GM12878 (cell line): Measurements from ENCODE around the gene KREMEN2. TPM values are rescaled to one million over a fixed set of nuclear protein-coding genes. Genes with fewer than 3 reads are reported as not detected.
A peak's percentile ranks its signal among the peaks of the same experiment; 100 is the strongest.

Experiments
- CBX5 ChIP-seq: sonication (generic); IDR thresholded peaks from 2 replicates; pipeline ENCODE4 v1.6.1; 2016; ENCODE audit warnings: low read depth, moderate library complexity, mild to moderate bottlenecking, inconsistent platforms
- CEBPB ChIP-seq, 2 experiments: fragments of 150-350 bp in 1 of 2; IDR thresholded peaks; 2 replicates each; pipeline ENCODE4 v1.6.1; 2012 to 2014; ENCODE audit warnings: low read depth in 2 of 2, low read length in 2 of 2, borderline replicate concordance in 1 of 2, inconsistent platforms in 1 of 2
- EP300 ChIP-seq, 2 experiments: fragments of 150-350 bp in 1 of 2; IDR thresholded peaks; 2 replicates each; pipeline ENCODE4 v1.6.1; 2011 to 2012; ENCODE audit warnings: low read depth in 2 of 2, low read length in 2 of 2, borderline replicate concordance in 1 of 2, improper control_type of control experiment in 1 of 2, inconsistent platforms in 1 of 2; ENCODE audit not compliant: control insufficient read depth in 1 of 2
- ESRRA ChIP-seq: IDR thresholded peaks from 2 replicates; pipeline ENCODE4 v1.6.1; 2012; ENCODE audit warnings: mild to moderate bottlenecking, low read length, improper control_type of control experiment
- HDAC6 ChIP-seq: fragments of 200-600 bp; sonication (generic); IDR thresholded peaks from one replicate; pipeline ENCODE4 v1.8.0; 2017; ENCODE audit warnings: antibody characterized with exemption; ENCODE audit not compliant: unreplicated experiment
- IKZF2 ChIP-seq, 2 experiments: fragments of 450-650 bp; IDR thresholded peaks; 2 replicates each; pipeline ENCODE4 v1.6.1; 2017; ENCODE audit warnings: mild to moderate bottlenecking in 2 of 2, moderate library complexity in 2 of 2
- LARP7 ChIP-seq: fragments of 450-650 bp; IDR thresholded peaks from 2 replicates; pipeline ENCODE4 v1.6.1; 2017; ENCODE audit warnings: mild to moderate bottlenecking
- NFYA ChIP-seq: IDR thresholded peaks from 2 replicates; pipeline ENCODE4 v1.6.1; 2011; ENCODE audit warnings: low read depth, mild to moderate bottlenecking, low read length, improper control_type of control experiment, borderline replicate concordance
- NR2C2 ChIP-seq: IDR thresholded peaks from 2 replicates; pipeline ENCODE4 v1.6.1; 2011; ENCODE audit warnings: borderline replicate concordance, low read depth; ENCODE audit not compliant: control insufficient read depth, insufficient read length
- RB1 ChIP-seq: fragments of 450-650 bp; formaldehyde crosslinking; IDR thresholded peaks from 2 replicates; pipeline ENCODE4 v1.6.1; 2017; ENCODE audit warnings: mild to moderate bottlenecking, borderline replicate concordance
- RELA ChIP-seq: fragments of 450-650 bp; IDR thresholded peaks from 2 replicates; pipeline ENCODE4 v1.8.0; 2014; ENCODE audit warnings: borderline replicate concordance; ENCODE audit not compliant: partially characterized antibody
- TBL1XR1 ChIP-seq: IDR thresholded peaks from 2 replicates; pipeline ENCODE4 v1.6.1; 2012; ENCODE audit warnings: low read depth, low read length, improper control_type of control experiment
- ZNF384 ChIP-seq: IDR thresholded peaks from 2 replicates; pipeline ENCODE4 v1.6.1; 2012; ENCODE audit warnings: low read depth, mild to moderate bottlenecking, low read length, improper control_type of control experiment, borderline replicate concordance
- ZNF622 ChIP-seq: fragments of 450-650 bp; IDR thresholded peaks from 2 replicates; pipeline ENCODE4 v1.6.1; 2017; ENCODE audit warnings: mild to moderate bottlenecking, inconsistent platforms
- polyA plus RNA-seq, 11 experiments: library from polyadenylated mRNA; depleted of rRNA in 4 of 11; unstranded in 6 of 11; stranded (reverse) in 5 of 11; fragments of >200 nt; fragmentation: Nextera tagmentation in 4 of 11; fragmentation: Illumina TruSeq in 1 of 11; extraction: Ambion mirVana in 4 of 11; extraction: Trizol in 1 of 11; gene quantifications; 1 replicate in 1 of 11; 2 replicates in 10 of 11; pipeline versions ENCODE4 v1.2.1 to v1.2.3, GENCODE V29; 2011 to 2016; ENCODE audit warnings: inconsistent platforms in 2 of 11, missing spikeins in 2 of 11, low read depth in 1 of 11
- total RNA-seq, 4 experiments: library from RNA; depleted of rRNA in 3 of 4; stranded (reverse); fragments of >200 nt in 3 of 4; fragmentation: Illumina TruSeq in 1 of 4; extraction: Trizol in 1 of 4; gene quantifications; 2 replicates each; pipeline versions ENCODE4 v1.2.1 to v1.2.3, GENCODE V29; 2013 to 2021
- TF ChIP-seq, protein P1 (sequence below): fragments of 450-650 bp; IDR thresholded peaks from 2 replicates; pipeline ENCODE4 v1.6.1; 2017; ENCODE audit warnings: mild to moderate bottlenecking, low read depth, inconsistent platforms; ENCODE audit not compliant: poor library complexity, severe bottlenecking
- TF ChIP-seq, protein P2 (sequence below): fragments of 450-650 bp; IDR thresholded peaks from 2 replicates; pipeline ENCODE4 v1.6.1; 2016; ENCODE audit warnings: mild to moderate bottlenecking, moderate library complexity, borderline replicate concordance
- TF ChIP-seq, protein P3 (sequence below): IDR thresholded peaks from 2 replicates; pipeline ENCODE4 v1.6.1; 2012; ENCODE audit warnings: improper control_type of control experiment, low read depth, low read length; ENCODE audit not compliant: insufficient replicate concordance

KREMEN2 gene
- total and polyA plus RNA-seq, 10 of the 15 experiments (the other 5 are each of a cell fraction or from before 2014, with no cell fraction given): 0.06 to 3.7 (median 0.83) TPM; not detected in 2

DNA sequence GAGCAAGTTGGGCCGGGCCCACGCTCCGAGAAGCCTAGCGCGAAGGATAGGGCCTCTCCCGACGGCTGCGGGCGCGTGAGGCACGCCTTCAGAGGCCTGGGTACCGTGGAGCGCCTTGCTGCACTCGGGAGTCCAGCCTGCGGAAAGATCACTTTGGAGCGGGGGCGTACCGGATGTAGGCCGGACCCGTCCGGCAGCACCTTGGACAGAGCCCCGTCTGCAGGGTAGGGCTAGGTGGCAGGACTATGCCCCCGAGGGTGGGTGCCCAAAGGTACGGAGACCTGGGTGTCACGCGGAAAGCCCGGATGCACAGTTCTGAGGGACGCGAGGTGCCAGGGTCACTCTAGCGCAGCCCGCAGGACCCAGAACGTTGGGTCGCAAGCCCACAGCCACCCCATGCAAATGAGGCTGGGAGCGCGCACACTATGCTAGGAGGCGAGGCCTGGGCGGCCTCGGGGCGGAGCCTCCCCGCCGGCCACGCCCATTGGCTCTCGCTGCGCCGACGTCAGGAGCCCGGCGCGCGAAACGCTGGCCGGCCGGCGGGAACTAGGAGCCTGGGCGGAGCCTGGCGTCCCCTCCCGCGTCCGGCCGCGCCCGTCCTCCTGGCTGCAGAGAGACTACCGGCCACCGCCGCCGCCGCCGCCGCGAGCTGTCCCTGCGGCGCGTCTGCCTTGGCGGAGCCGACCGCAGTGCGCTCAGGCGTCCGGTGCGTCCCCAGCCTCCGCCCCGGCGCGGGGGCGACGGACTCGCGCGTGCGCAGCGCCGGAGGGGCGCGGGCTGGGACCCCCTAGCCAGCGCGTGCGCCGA is 4.9 kb downstream of the KREMEN2 start, which contains the start of gene PAQR4 (continued):
- TF ChIP-seq EP300 (IDR thresholded peaks at IDR 0.05; ENCODE audit: borderline replicate concordance in 1 of 2, control insufficient read depth in 1 of 2, low read depth in 2 of 2, low read length in 2 of 2) (0 out of 4 replicates have a peak, but pooled peaks of 1 of the 2 experiments have one; percentile 7), ZNF384 (no peak), NR2C2 (no peak), IKZF2 (IDR thresholded peaks at IDR 0.05) (peak in 1 of 2 experiments; percentile 20; a peak in 1 of 4 replicates), HDAC6 (no peak), CBX5 (no peak), RB1 (peak; percentile 99), CEBPB (IDR thresholded peaks at IDR 0.05; ENCODE audit: borderline replicate concordance in 1 of 2, low read depth in 2 of 2, low read length in 2 of 2) (0 out of 4 replicates have a peak, but pooled peaks of 1 of the 2 experiments have one; percentile 9), TBL1XR1 (no peak), ESRRA (no peak), ZNF622 (no peak), RELA (no peak), NFYA (no peak), LARP7 (peak; percentile 39; the same call in 1 of the 2 replicates)
- TF ChIP-seq, protein P1, sequence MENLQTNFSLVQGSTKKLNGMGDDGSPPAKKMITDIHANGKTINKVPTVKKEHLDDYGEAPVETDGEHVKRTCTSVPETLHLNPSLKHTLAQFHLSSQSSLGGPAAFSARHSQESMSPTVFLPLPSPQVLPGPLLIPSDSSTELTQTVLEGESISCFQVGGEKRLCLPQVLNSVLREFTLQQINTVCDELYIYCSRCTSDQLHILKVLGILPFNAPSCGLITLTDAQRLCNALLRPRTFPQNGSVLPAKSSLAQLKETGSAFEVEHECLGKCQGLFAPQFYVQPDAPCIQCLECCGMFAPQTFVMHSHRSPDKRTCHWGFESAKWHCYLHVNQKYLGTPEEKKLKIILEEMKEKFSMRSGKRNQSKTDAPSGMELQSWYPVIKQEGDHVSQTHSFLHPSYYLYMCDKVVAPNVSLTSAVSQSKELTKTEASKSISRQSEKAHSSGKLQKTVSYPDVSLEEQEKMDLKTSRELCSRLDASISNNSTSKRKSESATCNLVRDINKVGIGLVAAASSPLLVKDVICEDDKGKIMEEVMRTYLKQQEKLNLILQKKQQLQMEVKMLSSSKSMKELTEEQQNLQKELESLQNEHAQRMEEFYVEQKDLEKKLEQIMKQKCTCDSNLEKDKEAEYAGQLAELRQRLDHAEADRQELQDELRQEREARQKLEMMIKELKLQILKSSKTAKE: no peak
- TF ChIP-seq, protein P2, sequence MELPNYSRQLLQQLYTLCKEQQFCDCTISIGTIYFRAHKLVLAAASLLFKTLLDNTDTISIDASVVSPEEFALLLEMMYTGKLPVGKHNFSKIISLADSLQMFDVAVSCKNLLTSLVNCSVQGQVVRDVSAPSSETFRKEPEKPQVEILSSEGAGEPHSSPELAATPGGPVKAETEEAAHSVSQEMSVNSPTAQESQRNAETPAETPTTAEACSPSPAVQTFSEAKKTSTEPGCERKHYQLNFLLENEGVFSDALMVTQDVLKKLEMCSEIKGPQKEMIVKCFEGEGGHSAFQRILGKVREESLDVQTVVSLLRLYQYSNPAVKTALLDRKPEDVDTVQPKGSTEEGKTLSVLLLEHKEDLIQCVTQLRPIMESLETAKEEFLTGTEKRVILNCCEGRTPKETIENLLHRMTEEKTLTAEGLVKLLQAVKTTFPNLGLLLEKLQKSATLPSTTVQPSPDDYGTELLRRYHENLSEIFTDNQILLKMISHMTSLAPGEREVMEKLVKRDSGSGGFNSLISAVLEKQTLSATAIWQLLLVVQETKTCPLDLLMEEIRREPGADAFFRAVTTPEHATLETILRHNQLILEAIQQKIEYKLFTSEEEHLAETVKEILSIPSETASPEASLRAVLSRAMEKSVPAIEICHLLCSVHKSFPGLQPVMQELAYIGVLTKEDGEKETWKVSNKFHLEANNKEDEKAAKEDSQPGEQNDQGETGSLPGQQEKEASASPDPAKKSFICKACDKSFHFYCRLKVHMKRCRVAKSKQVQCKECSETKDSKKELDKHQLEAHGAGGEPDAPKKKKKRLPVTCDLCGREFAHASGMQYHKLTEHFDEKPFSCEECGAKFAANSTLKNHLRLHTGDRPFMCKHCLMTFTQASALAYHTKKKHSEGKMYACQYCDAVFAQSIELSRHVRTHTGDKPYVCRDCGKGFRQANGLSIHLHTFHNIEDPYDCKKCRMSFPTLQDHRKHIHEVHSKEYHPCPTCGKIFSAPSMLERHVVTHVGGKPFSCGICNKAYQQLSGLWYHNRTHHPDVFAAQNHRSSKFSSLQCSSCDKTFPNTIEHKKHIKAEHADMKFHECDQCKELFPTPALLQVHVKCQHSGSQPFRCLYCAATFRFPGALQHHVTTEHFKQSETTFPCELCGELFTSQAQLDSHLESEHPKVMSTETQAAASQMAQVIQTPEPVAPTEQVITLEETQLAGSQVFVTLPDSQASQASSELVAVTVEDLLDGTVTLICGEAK: peak; percentile 79
- TF ChIP-seq, protein P3, sequence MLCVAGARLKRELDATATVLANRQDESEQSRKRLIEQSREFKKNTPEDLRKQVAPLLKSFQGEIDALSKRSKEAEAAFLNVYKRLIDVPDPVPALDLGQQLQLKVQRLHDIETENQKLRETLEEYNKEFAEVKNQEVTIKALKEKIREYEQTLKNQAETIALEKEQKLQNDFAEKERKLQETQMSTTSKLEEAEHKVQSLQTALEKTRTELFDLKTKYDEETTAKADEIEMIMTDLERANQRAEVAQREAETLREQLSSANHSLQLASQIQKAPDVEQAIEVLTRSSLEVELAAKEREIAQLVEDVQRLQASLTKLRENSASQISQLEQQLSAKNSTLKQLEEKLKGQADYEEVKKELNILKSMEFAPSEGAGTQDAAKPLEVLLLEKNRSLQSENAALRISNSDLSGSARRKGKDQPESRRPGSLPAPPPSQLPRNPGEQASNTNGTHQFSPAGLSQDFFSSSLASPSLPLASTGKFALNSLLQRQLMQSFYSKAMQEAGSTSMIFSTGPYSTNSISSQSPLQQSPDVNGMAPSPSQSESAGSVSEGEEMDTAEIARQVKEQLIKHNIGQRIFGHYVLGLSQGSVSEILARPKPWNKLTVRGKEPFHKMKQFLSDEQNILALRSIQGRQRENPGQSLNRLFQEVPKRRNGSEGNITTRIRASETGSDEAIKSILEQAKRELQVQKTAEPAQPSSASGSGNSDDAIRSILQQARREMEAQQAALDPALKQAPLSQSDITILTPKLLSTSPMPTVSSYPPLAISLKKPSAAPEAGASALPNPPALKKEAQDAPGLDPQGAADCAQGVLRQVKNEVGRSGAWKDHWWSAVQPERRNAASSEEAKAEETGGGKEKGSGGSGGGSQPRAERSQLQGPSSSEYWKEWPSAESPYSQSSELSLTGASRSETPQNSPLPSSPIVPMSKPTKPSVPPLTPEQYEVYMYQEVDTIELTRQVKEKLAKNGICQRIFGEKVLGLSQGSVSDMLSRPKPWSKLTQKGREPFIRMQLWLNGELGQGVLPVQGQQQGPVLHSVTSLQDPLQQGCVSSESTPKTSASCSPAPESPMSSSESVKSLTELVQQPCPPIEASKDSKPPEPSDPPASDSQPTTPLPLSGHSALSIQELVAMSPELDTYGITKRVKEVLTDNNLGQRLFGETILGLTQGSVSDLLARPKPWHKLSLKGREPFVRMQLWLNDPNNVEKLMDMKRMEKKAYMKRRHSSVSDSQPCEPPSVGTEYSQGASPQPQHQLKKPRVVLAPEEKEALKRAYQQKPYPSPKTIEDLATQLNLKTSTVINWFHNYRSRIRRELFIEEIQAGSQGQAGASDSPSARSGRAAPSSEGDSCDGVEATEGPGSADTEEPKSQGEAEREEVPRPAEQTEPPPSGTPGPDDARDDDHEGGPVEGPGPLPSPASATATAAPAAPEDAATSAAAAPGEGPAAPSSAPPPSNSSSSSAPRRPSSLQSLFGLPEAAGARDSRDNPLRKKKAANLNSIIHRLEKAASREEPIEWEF: no peak
